Mammary epithelial cell (primary cell): Measurements from ENCODE around the gene NCLN.

Source experiments
- EZH2 ChIP-seq: IDR thresholded peaks from 2 replicates; pipeline ENCODE4 v1.6.1; 2012; ENCODE audit warnings: low read length, inconsistent platforms, borderline replicate concordance
- TF ChIP-seq, protein P1 (sequence below), 2 donors: IDR thresholded peaks in 1 of 2; conservative IDR thresholded peaks in 1 of 2; 2 replicates each; pipeline ENCODE4 v1.5.1; 2011 to 2012; ENCODE audit warnings: inconsistent platforms in 2 of 2, low read length in 2 of 2, mild to moderate bottlenecking in 2 of 2, control low read depth in 1 of 2, low read depth in 1 of 2; ENCODE audit not compliant: insufficient read depth in 1 of 2; ENCODE audit errors: extremely low read depth in 1 of 2

GRCh38 chr19:3179739-3180293, 5.9 kb upstream of the NCLN start:
- TF ChIP-seq, protein P1, sequence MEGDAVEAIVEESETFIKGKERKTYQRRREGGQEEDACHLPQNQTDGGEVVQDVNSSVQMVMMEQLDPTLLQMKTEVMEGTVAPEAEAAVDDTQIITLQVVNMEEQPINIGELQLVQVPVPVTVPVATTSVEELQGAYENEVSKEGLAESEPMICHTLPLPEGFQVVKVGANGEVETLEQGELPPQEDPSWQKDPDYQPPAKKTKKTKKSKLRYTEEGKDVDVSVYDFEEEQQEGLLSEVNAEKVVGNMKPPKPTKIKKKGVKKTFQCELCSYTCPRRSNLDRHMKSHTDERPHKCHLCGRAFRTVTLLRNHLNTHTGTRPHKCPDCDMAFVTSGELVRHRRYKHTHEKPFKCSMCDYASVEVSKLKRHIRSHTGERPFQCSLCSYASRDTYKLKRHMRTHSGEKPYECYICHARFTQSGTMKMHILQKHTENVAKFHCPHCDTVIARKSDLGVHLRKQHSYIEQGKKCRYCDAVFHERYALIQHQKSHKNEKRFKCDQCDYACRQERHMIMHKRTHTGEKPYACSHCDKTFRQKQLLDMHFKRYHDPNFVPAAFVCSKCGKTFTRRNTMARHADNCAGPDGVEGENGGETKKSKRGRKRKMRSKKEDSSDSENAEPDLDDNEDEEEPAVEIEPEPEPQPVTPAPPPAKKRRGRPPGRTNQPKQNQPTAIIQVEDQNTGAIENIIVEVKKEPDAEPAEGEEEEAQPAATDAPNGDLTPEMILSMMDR (conservative IDR thresholded peaks at IDR 0.05 in 1 of 2, IDR thresholded peaks at IDR 0.05 in 1 of 2; ENCODE audit: extremely low read depth in 1 of 2, insufficient read depth in 1 of 2, low read depth in 1 of 2, low read length in 2 of 2) = no peak
- TF ChIP-seq EZH2 = no peak
